ENCODE results near the gene NWD2.

Gene NWD2

DNA sequence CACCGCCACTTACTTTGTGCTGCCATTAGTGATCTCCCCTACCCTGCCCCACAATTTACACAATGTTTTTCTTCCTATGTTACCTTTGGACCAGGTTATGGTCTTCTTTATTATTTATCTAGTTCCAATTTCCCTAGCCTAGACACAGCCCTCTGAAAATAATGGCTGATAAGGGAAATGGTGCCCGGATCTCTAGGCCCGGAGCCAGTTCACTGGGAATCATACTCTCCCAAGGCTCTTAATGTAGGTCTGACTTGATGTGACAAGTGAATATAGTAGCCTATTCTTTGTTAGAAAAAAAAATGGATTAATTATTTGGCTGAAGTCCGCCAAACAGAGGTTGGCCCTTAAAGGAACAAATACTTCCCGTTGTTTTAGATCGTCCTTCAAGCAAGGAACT, 233.6 kb downstream of the NWD2 start:
- Histone ChIP-seq H3K4ac (ENCODE audit: low read depth in 1 of 2, low read length in 2 of 2) (no peak overlapping the region), H3K36me3 (ENCODE audit: control insufficient read depth in 1 of 2, insufficient read depth in 2 of 2, low read depth in 1 of 2, low read length in 2 of 2) (no peaks in the 10 kb centered on the region), H3K27ac (ENCODE audit: low read length, poor library complexity, severe bottlenecking) (no peak overlapping the region), H3K4me3 (ENCODE audit: insufficient read depth in 1 of 2, low read depth in 1 of 2, low read length in 2 of 2) (no peak overlapping the region), H3K18ac (ENCODE audit: low read depth in 1 of 2, low read length in 2 of 2) (no peak overlapping the region), H3K4me1 (ENCODE audit: control insufficient read depth, insufficient read depth, low read depth, low read length) (no peaks in the 10 kb centered on the region), H2AFZ (ENCODE audit: low read depth, low read length) (no peak overlapping the region), H3K23ac (ENCODE audit: low read length in 2 of 2) (no peak overlapping the region), H2BK15ac (ENCODE audit: low read depth, poor library complexity, severe bottlenecking) (no peak overlapping the region), H4K91ac (ENCODE audit: low read length) (no peak overlapping the region), H3K14ac (ENCODE audit: low read length in 2 of 2) (no peak overlapping the region), H2AK5ac (ENCODE audit: low read length, severe bottlenecking) (no peak overlapping the region), H4K8ac (ENCODE audit: low read length) (no peak overlapping the region), H2BK12ac (ENCODE audit: low read length in 2 of 2) (no peak overlapping the region), H2BK120ac (ENCODE audit: low read depth, low read length) (no peak overlapping the region), H3K9me3 (ENCODE audit: control insufficient read depth, low read length) (no peaks in the 10 kb centered on the region), H2BK5ac (ENCODE audit: low read depth, low read length, poor library complexity, severe bottlenecking) (no peak overlapping the region), H3K9ac (ENCODE audit: low read length) (no peak overlapping the region), H3K4me2 (ENCODE audit: low read length, poor library complexity, severe bottlenecking) (no peak overlapping the region), H3K27me3 (ENCODE audit: control insufficient read depth in 1 of 2, insufficient read depth in 1 of 2, low read length in 2 of 2) (no peaks in the 10 kb centered on the region), H3K79me1 (replicated peaks; ENCODE audit: low read length, poor library complexity, severe bottlenecking) (no peaks in the 10 kb centered on the region)
- WGBS, result 100% methylated on average over 4 of the region's 6 CpGs
- no peak for DNase-seq

DNA sequence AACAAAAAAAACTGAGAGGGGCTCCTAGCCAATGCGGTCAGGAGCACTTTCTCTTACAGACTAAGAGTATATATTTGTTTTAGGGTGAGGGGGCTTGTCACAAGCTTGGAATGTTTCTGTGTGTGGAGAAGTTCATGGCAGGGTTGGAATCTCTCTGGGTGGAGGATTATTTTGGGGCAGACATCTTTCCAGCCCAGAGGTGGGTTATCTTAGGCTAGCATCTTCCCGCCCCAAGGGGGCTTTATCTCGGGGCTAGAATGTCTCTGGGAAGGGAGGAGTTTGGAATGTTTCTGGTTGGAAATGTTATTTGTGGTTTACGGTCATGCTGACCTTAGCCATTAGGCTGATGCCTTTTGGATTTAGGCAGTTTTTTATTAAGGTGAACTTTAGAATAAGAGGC, 236.0 kb downstream of the NWD2 start:
- Histone ChIP-seq H2BK15ac (ENCODE audit: low read depth, poor library complexity, severe bottlenecking) (no peak overlapping the region), H3K79me1 (replicated peaks; ENCODE audit: low read length, poor library complexity, severe bottlenecking) (no peaks in the 10 kb centered on the region), H4K8ac (ENCODE audit: low read length) (no peak overlapping the region), H3K27ac (ENCODE audit: low read length, poor library complexity, severe bottlenecking) (no peak overlapping the region), H3K9ac (ENCODE audit: low read length) (no peak overlapping the region), H4K91ac (ENCODE audit: low read length) (no peak overlapping the region), H3K18ac (ENCODE audit: low read depth in 1 of 2, low read length in 2 of 2) (no peak overlapping the region), H3K23ac (ENCODE audit: low read length in 2 of 2) (no peak overlapping the region), H3K27me3 (ENCODE audit: control insufficient read depth in 1 of 2, insufficient read depth in 1 of 2, low read length in 2 of 2) (no peaks in the 10 kb centered on the region), H2AFZ (ENCODE audit: low read depth, low read length) (no peak overlapping the region), H3K4me2 (ENCODE audit: low read length, poor library complexity, severe bottlenecking) (no peak overlapping the region), H3K4ac (ENCODE audit: low read depth in 1 of 2, low read length in 2 of 2) (no peak overlapping the region), H3K4me1 (ENCODE audit: control insufficient read depth, insufficient read depth, low read depth, low read length) (no peaks in the 10 kb centered on the region), H2AK5ac (ENCODE audit: low read length, severe bottlenecking) (no peak overlapping the region), H2BK12ac (ENCODE audit: low read length in 2 of 2) (no peak overlapping the region), H3K36me3 (ENCODE audit: control insufficient read depth in 1 of 2, insufficient read depth in 2 of 2, low read depth in 1 of 2, low read length in 2 of 2) (no peaks in the 10 kb centered on the region), H2BK120ac (ENCODE audit: low read depth, low read length) (no peak overlapping the region), H3K4me3 (ENCODE audit: insufficient read depth in 1 of 2, low read depth in 1 of 2, low read length in 2 of 2) (no peak overlapping the region), H3K14ac (ENCODE audit: low read length in 2 of 2) (no peak overlapping the region), H2BK5ac (ENCODE audit: low read depth, low read length, poor library complexity, severe bottlenecking) (no peak overlapping the region), H3K9me3 (ENCODE audit: control insufficient read depth, low read length) (no peaks in the 10 kb centered on the region)
- WGBS, result 85% methylated on average over 4 of the region's 4 CpGs
- DNase-seq, result no peak

DNA sequence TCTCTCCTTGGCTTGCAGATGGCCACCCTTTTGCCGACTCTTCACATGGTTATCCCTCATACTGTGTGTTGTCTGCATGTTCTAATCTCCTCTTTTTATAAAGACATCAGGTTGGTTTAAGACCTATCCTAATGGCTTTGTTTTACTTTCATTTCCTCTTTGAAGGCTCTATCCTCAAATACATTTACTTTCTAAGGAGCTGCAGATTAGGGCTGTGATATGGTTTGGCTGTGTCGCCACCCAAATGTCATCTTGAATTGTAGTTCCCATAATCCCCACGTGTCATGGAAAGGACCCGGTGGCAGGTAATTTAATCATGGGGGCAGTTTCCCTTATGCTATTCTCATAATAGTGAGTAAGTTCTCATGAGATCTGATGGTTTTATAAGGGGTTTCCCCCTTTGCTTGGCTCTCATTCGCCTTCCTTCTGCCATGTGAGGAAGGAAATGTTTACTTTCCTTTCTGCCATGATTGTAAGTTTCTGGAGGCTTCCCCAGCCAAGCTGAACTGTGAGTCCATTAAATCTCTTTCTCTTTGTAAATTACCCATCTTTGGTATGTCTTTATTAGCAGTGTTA, 237.1 kb downstream of the NWD2 start:
- no peaks in the 10 kb centered on the region for H3K4me1 ChIP-seq (ENCODE audit: control insufficient read depth, insufficient read depth, low read depth, low read length)
- no peak overlapping the region for H2BK5ac ChIP-seq (ENCODE audit: low read depth, low read length, poor library complexity, severe bottlenecking)
- H3K27ac ChIP-seq (ENCODE audit: low read length, poor library complexity, severe bottlenecking), result no peak overlapping the region
- WGBS, result 97% methylated on average over 4 of the region's 5 CpGs
- no peak overlapping the region for H4K8ac ChIP-seq (ENCODE audit: low read length)
- H3K9ac ChIP-seq (ENCODE audit: low read length), result no peak overlapping the region
- H3K79me1 ChIP-seq (replicated peaks; ENCODE audit: low read length, poor library complexity, severe bottlenecking), result no peaks in the 10 kb centered on the region
- H3K18ac ChIP-seq (ENCODE audit: low read depth in 1 of 2, low read length in 2 of 2), result no peak overlapping the region
- no peaks in the 10 kb centered on the region for H3K36me3 ChIP-seq (ENCODE audit: control insufficient read depth in 1 of 2, insufficient read depth in 2 of 2, low read depth in 1 of 2, low read length in 2 of 2)
- H3K14ac ChIP-seq (ENCODE audit: low read length in 2 of 2), result no peak overlapping the region
- H4K91ac ChIP-seq (ENCODE audit: low read length), result no peak overlapping the region
- H2BK15ac ChIP-seq (ENCODE audit: low read depth, poor library complexity, severe bottlenecking), result no peak overlapping the region
- H3K27me3 ChIP-seq (ENCODE audit: control insufficient read depth in 1 of 2, insufficient read depth in 1 of 2, low read length in 2 of 2), result no peaks in the 10 kb centered on the region
- H3K4ac ChIP-seq (ENCODE audit: low read depth in 1 of 2, low read length in 2 of 2), result no peak overlapping the region
- H2BK12ac ChIP-seq (ENCODE audit: low read length in 2 of 2), result no peak overlapping the region
- no peak overlapping the region for H2BK120ac ChIP-seq (ENCODE audit: low read depth, low read length)
- no peak overlapping the region for H3K23ac ChIP-seq (ENCODE audit: low read length in 2 of 2)
- H2AK5ac ChIP-seq (ENCODE audit: low read length, severe bottlenecking), result no peak overlapping the region
- no peak overlapping the region for H2AFZ ChIP-seq (ENCODE audit: low read depth, low read length)
- no peaks in the 10 kb centered on the region for H3K9me3 ChIP-seq (ENCODE audit: control insufficient read depth, low read length)
- no peak overlapping the region for H3K4me3 ChIP-seq (ENCODE audit: insufficient read depth in 1 of 2, low read depth in 1 of 2, low read length in 2 of 2)
- no peak overlapping the region for H3K4me2 ChIP-seq (ENCODE audit: low read length, poor library complexity, severe bottlenecking)
- no peak for DNase-seq

DNA sequence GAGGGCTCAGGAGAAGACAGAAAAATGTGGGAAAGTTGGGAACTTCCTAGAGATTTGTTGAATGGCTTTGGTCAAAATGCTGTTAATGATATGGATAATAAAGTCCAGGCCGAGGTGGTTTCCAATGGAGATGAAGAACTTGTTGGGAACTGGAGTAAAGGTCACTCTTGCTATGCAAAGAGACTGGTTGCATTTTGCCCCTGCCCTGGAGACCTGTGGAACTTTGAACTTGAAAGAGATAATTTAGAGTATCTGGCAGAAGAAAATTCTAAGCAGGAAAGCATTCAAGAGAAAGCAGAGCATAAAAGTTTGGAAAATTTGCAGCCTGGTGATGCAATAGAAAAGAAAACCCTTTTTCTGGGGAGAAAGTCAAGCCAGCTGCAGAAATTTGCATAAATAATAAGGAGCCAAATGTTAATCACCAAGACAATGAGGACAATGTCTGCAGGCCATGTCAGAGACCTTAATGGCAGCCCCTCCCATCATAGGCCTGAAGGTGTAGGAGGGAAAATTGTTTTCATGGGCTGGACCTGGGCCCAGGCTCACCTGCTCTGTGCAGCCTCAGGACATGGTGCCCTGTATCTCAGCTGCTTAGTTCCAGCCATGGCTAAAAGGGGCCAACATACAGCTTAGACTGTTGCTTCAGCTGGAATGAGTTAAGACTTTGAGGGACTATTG, 237.8 kb downstream of the NWD2 start:
- H2AK5ac ChIP-seq (ENCODE audit: low read length, severe bottlenecking), result no peak overlapping the region
- H3K9me3 ChIP-seq (ENCODE audit: control insufficient read depth, low read length), result no peaks in the 10 kb centered on the region
- H3K14ac ChIP-seq (ENCODE audit: low read length in 2 of 2), result no peak overlapping the region
- H3K9ac ChIP-seq (ENCODE audit: low read length), result no peak overlapping the region
- H3K36me3 ChIP-seq (ENCODE audit: control insufficient read depth in 1 of 2, insufficient read depth in 2 of 2, low read depth in 1 of 2, low read length in 2 of 2), result no peaks in the 10 kb centered on the region
- no peak overlapping the region for H2BK120ac ChIP-seq (ENCODE audit: low read depth, low read length)
- no peak overlapping the region for H2AFZ ChIP-seq (ENCODE audit: low read depth, low read length)
- no peak overlapping the region for H3K23ac ChIP-seq (ENCODE audit: low read length in 2 of 2)
- no peak overlapping the region for H2BK5ac ChIP-seq (ENCODE audit: low read depth, low read length, poor library complexity, severe bottlenecking)
- H4K91ac ChIP-seq (ENCODE audit: low read length), result no peak overlapping the region
- H3K27ac ChIP-seq (ENCODE audit: low read length, poor library complexity, severe bottlenecking), result no peak overlapping the region
- no peak for DNase-seq
- H3K18ac ChIP-seq (ENCODE audit: low read depth in 1 of 2, low read length in 2 of 2), result no peak overlapping the region
- no peak overlapping the region for H4K8ac ChIP-seq (ENCODE audit: low read length)
- H3K4me3 ChIP-seq (ENCODE audit: insufficient read depth in 1 of 2, low read depth in 1 of 2, low read length in 2 of 2), result no peak overlapping the region
- H3K27me3 ChIP-seq (ENCODE audit: control insufficient read depth in 1 of 2, insufficient read depth in 1 of 2, low read length in 2 of 2), result no peaks in the 10 kb centered on the region
- H3K4me2 ChIP-seq (ENCODE audit: low read length, poor library complexity, severe bottlenecking), result no peak overlapping the region
- no peak overlapping the region for H2BK12ac ChIP-seq (ENCODE audit: low read length in 2 of 2)
- H2BK15ac ChIP-seq (ENCODE audit: low read depth, poor library complexity, severe bottlenecking), result no peak overlapping the region
- no peak overlapping the region for H3K4ac ChIP-seq (ENCODE audit: low read depth in 1 of 2, low read length in 2 of 2)
- H3K4me1 ChIP-seq (ENCODE audit: control insufficient read depth, insufficient read depth, low read depth, low read length), result no peaks in the 10 kb centered on the region
- H3K79me1 ChIP-seq (replicated peaks; ENCODE audit: low read length, poor library complexity, severe bottlenecking), result no peaks in the 10 kb centered on the region
- 61% methylated on average over 1 of the region's 1 CpG for WGBS

All from mesenchymal stem cell (in vitro differentiated cells and primary cell).